ENCODE measurements around the gene ADARB2.

DNA sequence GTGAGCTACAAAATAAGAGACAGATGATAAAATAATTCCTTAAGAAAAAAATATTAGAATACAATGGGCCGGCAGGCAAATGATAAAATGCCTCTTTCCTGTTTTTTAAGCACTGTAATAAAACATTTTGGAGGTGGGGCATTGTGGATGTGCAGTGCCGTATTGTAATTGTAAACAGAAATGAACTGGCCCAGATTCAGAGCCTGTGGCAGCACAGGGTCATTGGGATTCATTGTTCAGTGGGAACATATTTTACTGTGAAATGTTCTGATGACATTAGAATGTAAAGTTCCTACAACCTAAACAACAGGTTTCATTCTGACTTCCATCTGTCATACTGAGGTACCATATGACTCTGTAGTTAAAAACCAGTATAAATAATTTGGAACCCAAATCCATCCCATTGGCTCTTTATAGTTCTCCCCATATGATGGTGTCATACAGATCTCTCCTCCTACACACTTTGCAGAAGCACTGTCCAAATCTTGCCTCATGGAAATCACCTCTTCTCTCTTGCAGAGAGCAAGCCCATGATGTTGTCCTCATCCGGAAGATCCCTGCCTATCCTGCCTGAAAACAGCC, 416.5 kb downstream of the ADARB2 start:
- TF ChIP-seq, protein P1, sequence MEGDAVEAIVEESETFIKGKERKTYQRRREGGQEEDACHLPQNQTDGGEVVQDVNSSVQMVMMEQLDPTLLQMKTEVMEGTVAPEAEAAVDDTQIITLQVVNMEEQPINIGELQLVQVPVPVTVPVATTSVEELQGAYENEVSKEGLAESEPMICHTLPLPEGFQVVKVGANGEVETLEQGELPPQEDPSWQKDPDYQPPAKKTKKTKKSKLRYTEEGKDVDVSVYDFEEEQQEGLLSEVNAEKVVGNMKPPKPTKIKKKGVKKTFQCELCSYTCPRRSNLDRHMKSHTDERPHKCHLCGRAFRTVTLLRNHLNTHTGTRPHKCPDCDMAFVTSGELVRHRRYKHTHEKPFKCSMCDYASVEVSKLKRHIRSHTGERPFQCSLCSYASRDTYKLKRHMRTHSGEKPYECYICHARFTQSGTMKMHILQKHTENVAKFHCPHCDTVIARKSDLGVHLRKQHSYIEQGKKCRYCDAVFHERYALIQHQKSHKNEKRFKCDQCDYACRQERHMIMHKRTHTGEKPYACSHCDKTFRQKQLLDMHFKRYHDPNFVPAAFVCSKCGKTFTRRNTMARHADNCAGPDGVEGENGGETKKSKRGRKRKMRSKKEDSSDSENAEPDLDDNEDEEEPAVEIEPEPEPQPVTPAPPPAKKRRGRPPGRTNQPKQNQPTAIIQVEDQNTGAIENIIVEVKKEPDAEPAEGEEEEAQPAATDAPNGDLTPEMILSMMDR (IDR thresholded peaks at IDR 0.05): no peak
- TF ChIP-seq POLR2A (IDR thresholded peaks at IDR 0.05): no peak

Data from testis (tissue), 2 donors.